HG03439 (cell line): ENCODE measurements around the gene CDH2.

Source experiments
- ATAC-seq: cut with Tn5 transposase; IDR thresholded peaks from one replicate; pipeline ENCODE4 v1.9.1; 2021; ENCODE audit warnings: mild to moderate bottlenecking, moderate library complexity; ENCODE audit not compliant: unreplicated experiment

Gene CDH2

GRCh38 chr18:28045176-28045810 is 131.6 kb downstream of the CDH2 start:
- ATAC-seq: no peak

- ATAC-seq: no peak
Observed at GRCh38 chr18:28044036-28044435, 132.9 kb downstream of the CDH2 start.

GRCh38 chr18:28043631-28044030 is 133.3 kb downstream of the CDH2 start:
- ATAC-seq: no peak

- ATAC-seq: no peak
Observed at GRCh38 chr18:28041366-28041765, 135.6 kb downstream of the CDH2 start.

GRCh38 chr18:28040716-28041115 is 136.2 kb downstream of the CDH2 start:
- ATAC-seq: no peak

- ATAC-seq: no peak
Observed at GRCh38 chr18:28040211-28040610, 136.7 kb downstream of the CDH2 start.

- ATAC-seq: no peak
Observed at GRCh38 chr18:28039691-28040090, 137.2 kb downstream of the CDH2 start.

- ATAC-seq: no peak
Observed at GRCh38 chr18:28039078-28039477, 137.9 kb downstream of the CDH2 start.

GRCh38 chr18:28036488-28036887 is 140.4 kb downstream of the CDH2 start:
- no peak for ATAC-seq

- no peak for ATAC-seq
Observed at GRCh38 chr18:28034567-28034966, 142.4 kb downstream of the CDH2 start.

GRCh38 chr18:28032177-28032576 is 144.8 kb downstream of the CDH2 start:
- ATAC-seq: no peak

GRCh38 chr18:28030458-28030857 is 146.5 kb downstream of the CDH2 start:
- no peak for ATAC-seq

- ATAC-seq: no peak
Observed at GRCh38 chr18:28027755-28028154, 149.2 kb downstream of the CDH2 start.

- ATAC-seq: no peak
Observed at GRCh38 chr18:28019425-28020108, 157.4 kb downstream of the CDH2 start.

- ATAC-seq: no peak
Observed at GRCh38 chr18:28018351-28018750, 158.6 kb downstream of the CDH2 start.

GRCh38 chr18:28015671-28016070 is 161.3 kb downstream of the CDH2 start:
- no peak for ATAC-seq

- ATAC-seq: no peak
Observed at GRCh38 chr18:28013066-28013465, 163.9 kb downstream of the CDH2 start.

GRCh38 chr18:28012336-28012735 is 164.6 kb downstream of the CDH2 start:
- ATAC-seq: no peak

GRCh38 chr18:28009589-28009988 is 167.3 kb downstream of the CDH2 start:
- no peak for ATAC-seq

GRCh38 chr18:28007841-28008240 is 169.1 kb downstream of the CDH2 start:
- ATAC-seq: no peak

GRCh38 chr18:28005164-28005563 is 171.8 kb downstream of the CDH2 start:
- ATAC-seq: no peak

GRCh38 chr18:28004606-28005005 is 172.3 kb downstream of the CDH2 start:
- ATAC-seq: no peak

GRCh38 chr18:28003451-28003850 is 173.5 kb downstream of the CDH2 start:
- ATAC-seq: no peak
